B cell (primary cell): ENCODE measurements around the gene CLCN1. TPM values are rescaled to one million over a fixed set of nuclear protein-coding genes. Genes with fewer than 3 reads are reported as not detected.

Experiments
- ATAC-seq: fragments of 200-7000 bp; cut with Tn5 transposase; one replicate; pipeline ENCODE4 v1.10.0; 2021; ENCODE audit warnings: low read depth, mild to moderate bottlenecking, moderate number of reproducible peaks, moderate library complexity
- CTCF ChIA-PET: fragments of 350-600 bp; sonication (Branson Sonifier 250); formaldehyde crosslinking; loops from one replicate; lab custom pipeline; 2021; ENCODE audit warnings: antibody characterized with exemption, inconsistent platforms; lab: Charles Lee
- POLR2A ChIA-PET: fragments of 350-600 bp; sonication (Branson Sonifier 250); formaldehyde crosslinking; loops from one replicate; lab custom pipeline; 2021; ENCODE audit warnings: antibody characterized with exemption; lab: Charles Lee
- DNase-seq: peaks from one replicate; pipeline ENCODE4 v3.0.0; 2013
- H2AFZ ChIP-seq: 2 replicates; pipeline ENCODE4 v1.6.1; 2012; ENCODE audit warnings: mild to moderate bottlenecking, low read depth, low read length; ENCODE audit not compliant: insufficient read depth, poor library complexity, severe bottlenecking
- H3K27ac ChIP-seq, 2 donors: 1 replicate in 1 of 2; 2 replicates in 1 of 2; pipeline ENCODE4 v1.5.1; 2012 to 2013; ENCODE audit warnings: low read length in 2 of 2, mild to moderate bottlenecking in 2 of 2, moderate library complexity in 1 of 2
- H3K27me3 ChIP-seq, 4 experiments: fragments of 200-600 bp in 1 of 4; sonication (generic) in 1 of 4; replicated peaks in 1 of 4; 1 replicate in 2 of 4; 2 replicates in 2 of 4; pipeline versions ENCODE4 v1.6.1 to v1.7.0; 2013 to 2016; ENCODE audit warnings: low read length in 3 of 4, mild to moderate bottlenecking in 2 of 4, mixed read lengths in 1 of 4, moderate library complexity in 1 of 4; ENCODE audit not compliant: insufficient read depth in 4 of 4, control insufficient read depth in 3 of 4; ENCODE audit errors: control extremely low read depth in 1 of 4
- H3K36me3 ChIP-seq, 2 experiments: replicated peaks in 1 of 2; 1 replicate in 1 of 2; 2 replicates in 1 of 2; pipeline versions ENCODE4 v1.6.1 to v1.7.1; 2013; ENCODE audit warnings: low read length in 1 of 2; ENCODE audit not compliant: insufficient read depth in 2 of 2, control insufficient read depth in 1 of 2; ENCODE audit errors: control extremely low read depth in 1 of 2, extremely low read depth in 1 of 2
- H3K4me1 ChIP-seq, 2 donors: fragments of 200-600 bp in 1 of 2; sonication (generic) in 1 of 2; 1 replicate in 1 of 2; 2 replicates in 1 of 2; pipeline versions ENCODE4 v1.5.1 to v1.6.1; 2013 to 2017; ENCODE audit warnings: low read length in 2 of 2; ENCODE audit not compliant: control insufficient read depth in 2 of 2, insufficient read depth in 2 of 2
- H3K4me2 ChIP-seq: replicated peaks from 2 replicates; pipeline ENCODE3; 2012; ENCODE audit warnings: mild to moderate bottlenecking, low read depth, low read length; ENCODE audit not compliant: poor library complexity, severe bottlenecking
- H3K4me3 ChIP-seq, 5 experiments: fragments of 200-600 bp in 1 of 5; sonication (generic) in 1 of 5; 1 replicate in 3 of 5; 2 replicates in 2 of 5; pipeline versions ENCODE4 v1.5.1 to v1.7.0; 2011 to 2016; ENCODE audit warnings: low read length in 4 of 5, mild to moderate bottlenecking in 4 of 5, low read depth in 2 of 5, control low read depth in 1 of 5, moderate library complexity in 1 of 5; ENCODE audit not compliant: insufficient read depth in 1 of 5; ENCODE audit errors: control extremely low read depth in 1 of 5, extremely low read depth in 1 of 5
- H3K79me2 ChIP-seq: fragments of 200-600 bp; sonication (generic); one replicate; pipeline ENCODE4 v1.6.0; 2016; ENCODE audit warnings: low read length; ENCODE audit not compliant: control insufficient read depth, insufficient read depth
- H3K9ac ChIP-seq: fragments of 200-600 bp; sonication (generic); 2 replicates; pipeline ENCODE4 v1.6.1; 2017; ENCODE audit warnings: mild to moderate bottlenecking, low read length, moderate library complexity
- H3K9me3 ChIP-seq, 3 donors: one replicate each; pipeline versions ENCODE4 v1.6.1 to v1.7.1; 2013; ENCODE audit warnings: low read length in 2 of 3; ENCODE audit not compliant: control insufficient read depth in 2 of 3, insufficient read depth in 1 of 3; ENCODE audit errors: control extremely low read depth in 1 of 3
- H4K20me1 ChIP-seq: 2 replicates; pipeline ENCODE4 v1.6.0; 2012; ENCODE audit warnings: mild to moderate bottlenecking, low read length; ENCODE audit not compliant: insufficient read depth, control insufficient read depth, poor library complexity, severe bottlenecking
- H3K27ac Mint-ChIP-seq: one replicate; pipeline ENCODE4 v1.8.0; 2021; ENCODE audit warnings: mixed read lengths
- H3K27me3 Mint-ChIP-seq: one replicate; pipeline ENCODE4 v1.8.0; 2021; ENCODE audit warnings: mixed read lengths
- H3K4me1 Mint-ChIP-seq: one replicate; pipeline ENCODE4 v1.8.0; 2021; ENCODE audit warnings: mixed read lengths
- H3K4me3 Mint-ChIP-seq: one replicate; pipeline ENCODE4 v1.8.0; 2021; ENCODE audit warnings: mixed read lengths
- H3K9me3 Mint-ChIP-seq: one replicate; pipeline ENCODE4 v1.8.0; 2022; ENCODE audit warnings: mixed read lengths; ENCODE audit not compliant: insufficient read depth
- EZH2 ChIP-seq: IDR thresholded peaks from 2 replicates; pipeline ENCODE4 v1.6.1; 2012; ENCODE audit warnings: borderline replicate concordance, low read depth, mild to moderate bottlenecking, moderate library complexity, low read length; ENCODE audit not compliant: insufficient read depth, poor library complexity, severe bottlenecking
- WGBS: methylation state at CpG from one replicate; pipeline ENCODE4 v1.1.5; 2013; ENCODE audit warnings: missing lambda C conversion rate; ENCODE audit not compliant: insufficient coverage; 5-methylcytosine and 5-hydroxymethylcytosine counted together
- intact Hi-C: fragments of 100-400 bp; cut with micrococcal nuclease; formaldehyde crosslinking; loops from one replicate; pipeline ENCODE4 v1.10.0; 2022
- polyA plus RNA-seq: library from polyadenylated mRNA; depleted of rRNA; stranded (reverse); fragments of >200 nt; gene quantifications from 2 replicates; pipeline ENCODE4 v1.2.3, GENCODE V29; 2012
- total RNA-seq, 2 donors: library from RNA; stranded (reverse); fragments of 120-200 nt in 1 of 2; gene quantifications; 1 replicate in 1 of 2; 2 replicates in 1 of 2; pipeline versions ENCODE4 v1.2.3 to v1.2.4, GENCODE V29; 2013 to 2022
- TF ChIP-seq, protein P1 (sequence below): fragments of 200-600 bp; IDR thresholded peaks from one replicate; pipeline ENCODE4 v1.8.0; 2022; ENCODE audit warnings: antibody characterized with exemption, mild to moderate bottlenecking

The CLCN1 gene
- total and polyA plus RNA-seq, 2 donors (not counting 1 experiment from before 2014, with no cell fraction given): not detected

- Histone ChIP-seq H3K36me3 (no peaks in the 10 kb centered on the region), H3K27ac (no peak overlapping the region), H3K4me2 (peak overlapping the region; percentile 100), H2AFZ (no peak overlapping the region), H3K4me1 (peaks cover 12% of the 10 kb centered on the region in 2 donors), H3K9ac (peak overlapping the region; percentile 45), H3K9me3 (peaks cover 0 to 5% (median 0%) of the 10 kb centered on the region in 3 donors), H4K20me1 (no peaks in the 10 kb centered on the region), H3K27me3 (peaks cover 0 to 68% (median 36%) of the 10 kb centered on the region in 4 experiments), H3K4me3 (peak overlapping the region in 2 of 5 experiments; percentile 20 to 72), H3K79me2 (no peaks in the 10 kb centered on the region)
- peaks cover 71% of the 10 kb centered on the region for H3K27me3 Mint-ChIP-seq
- H3K9me3 Mint-ChIP-seq: no peaks in the 10 kb centered on the region
- no peak for DNase-seq
- no peak for ATAC-seq
- H3K4me3 Mint-ChIP-seq: peak overlapping the region; percentile 87
- peak; percentile 76 for TF ChIP-seq EZH2
- TF ChIP-seq, protein P1, sequence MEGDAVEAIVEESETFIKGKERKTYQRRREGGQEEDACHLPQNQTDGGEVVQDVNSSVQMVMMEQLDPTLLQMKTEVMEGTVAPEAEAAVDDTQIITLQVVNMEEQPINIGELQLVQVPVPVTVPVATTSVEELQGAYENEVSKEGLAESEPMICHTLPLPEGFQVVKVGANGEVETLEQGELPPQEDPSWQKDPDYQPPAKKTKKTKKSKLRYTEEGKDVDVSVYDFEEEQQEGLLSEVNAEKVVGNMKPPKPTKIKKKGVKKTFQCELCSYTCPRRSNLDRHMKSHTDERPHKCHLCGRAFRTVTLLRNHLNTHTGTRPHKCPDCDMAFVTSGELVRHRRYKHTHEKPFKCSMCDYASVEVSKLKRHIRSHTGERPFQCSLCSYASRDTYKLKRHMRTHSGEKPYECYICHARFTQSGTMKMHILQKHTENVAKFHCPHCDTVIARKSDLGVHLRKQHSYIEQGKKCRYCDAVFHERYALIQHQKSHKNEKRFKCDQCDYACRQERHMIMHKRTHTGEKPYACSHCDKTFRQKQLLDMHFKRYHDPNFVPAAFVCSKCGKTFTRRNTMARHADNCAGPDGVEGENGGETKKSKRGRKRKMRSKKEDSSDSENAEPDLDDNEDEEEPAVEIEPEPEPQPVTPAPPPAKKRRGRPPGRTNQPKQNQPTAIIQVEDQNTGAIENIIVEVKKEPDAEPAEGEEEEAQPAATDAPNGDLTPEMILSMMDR: no peak
- peak overlapping the region; percentile 59 for H3K27ac Mint-ChIP-seq
- CTCF ChIA-PET: interaction anchor here (1.0 to 1.8 kb wide), 2 partner anchors 17 to 53 kb away, joined by 3 to 5 read pairs; no protein-coding TSS in a partner anchor
- WGBS: 77% methylated on average over 17 of the region's 19 CpGs
- POLR2A ChIA-PET: no interaction called here
- H3K4me1 Mint-ChIP-seq: peaks cover 13% of the 10 kb centered on the region
- intact Hi-C loops: loop anchor here (2.0 to 10.0 kb wide), 2 partner anchors 18 to 52 kb away; partner anchors contain the start of gene ZYX
Observed at GRCh38 chr7:143363016-143363937, 47.4 kb downstream of the CLCN1 start.

GRCh38 chr7:143367972-143368371 is 52.1 kb downstream of the CLCN1 start:
- H3K27ac Mint-ChIP-seq: no peak overlapping the region
- Histone ChIP-seq H3K4me3 (no peak overlapping the region), H3K27ac (no peak overlapping the region), H3K9me3 (no peaks in the 10 kb centered on the region), H4K20me1 (no peaks in the 10 kb centered on the region), H3K4me1 (peaks cover 3 to 7% of the 10 kb centered on the region in 2 donors), H3K27me3 (peaks cover 0 to 41% (median 27%) of the 10 kb centered on the region in 4 experiments), H2AFZ (no peak overlapping the region), H3K4me2 (no peak overlapping the region), H3K9ac (no peak overlapping the region), H3K79me2 (no peaks in the 10 kb centered on the region), H3K36me3 (no peaks in the 10 kb centered on the region)
- ATAC-seq (no peak), DNase-seq (no peak)
- H3K9me3 Mint-ChIP-seq: no peaks in the 10 kb centered on the region
- ChIA-PET CTCF (interaction anchor here (0.7 to 2.5 kb wide), 2 partner anchors 13 to 128 kb away, joined by 3 to 12 read pairs; partner anchors contain the start of gene ZYX), POLR2A (no interaction called here)
- intact Hi-C loops: loop anchor here (10.0 kb wide), 1 partner anchor 47 kb away; no protein-coding TSS in a partner anchor
- 85% methylated on average over 4 of the region's 4 CpGs for WGBS
- peaks cover 10% of the 10 kb centered on the region for H3K4me1 Mint-ChIP-seq
- no peak overlapping the region for H3K4me3 Mint-ChIP-seq
- peaks cover 53% of the 10 kb centered on the region for H3K27me3 Mint-ChIP-seq
- TF ChIP-seq, protein P1: no peak
- TF ChIP-seq EZH2: no peak
